Chondrocyte (in vitro differentiated cells): ENCODE results near the gene SRGAP1. TPM values are rescaled to one million over a fixed set of nuclear protein-coding genes. Genes with fewer than 3 reads are reported as not detected.

Experiments
- DNase-seq: peaks from one replicate; pipeline ENCODE4 v3.0.0; 2021; ENCODE audit warnings: mixed read lengths, low spot score
- H3K27ac Mint-ChIP-seq: one replicate; pipeline ENCODE4 v1.8.0; 2021; ENCODE audit warnings: mild to moderate bottlenecking, moderate library complexity, mixed read lengths; ENCODE audit not compliant: unreplicated experiment
- H3K27me3 Mint-ChIP-seq: 2 replicates; pipeline ENCODE4 v1.8.0; 2021; ENCODE audit warnings: low read depth, mixed read lengths
- H3K36me3 Mint-ChIP-seq: 2 replicates; pipeline ENCODE4 v1.8.0; 2021; ENCODE audit warnings: low read depth, mixed read lengths
- H3K4me1 Mint-ChIP-seq: 2 replicates; pipeline ENCODE4 v1.8.0; 2021; ENCODE audit warnings: low read depth, mild to moderate bottlenecking, mixed read lengths
- H3K4me3 Mint-ChIP-seq: one replicate; pipeline ENCODE4 v1.8.0; 2021; ENCODE audit warnings: mild to moderate bottlenecking, moderate library complexity, mixed read lengths; ENCODE audit not compliant: unreplicated experiment
- H3K9me3 Mint-ChIP-seq: 2 replicates; pipeline ENCODE4 v1.8.0; 2021; ENCODE audit warnings: low read depth, mixed read lengths
- total RNA-seq: library from RNA; stranded (reverse); gene quantifications from 3 replicates; pipeline ENCODE4 v1.2.1, GENCODE V29; 2021
- TF ChIP-seq, protein P1 (sequence below): fragments of 200-600 bp; sonication (generic); IDR thresholded peaks from 2 replicates; pipeline ENCODE4 v1.5.0; 2021; ENCODE audit warnings: antibody characterized with exemption, mild to moderate bottlenecking, moderate library complexity

SRGAP1 gene
- total RNA-seq, 1 donor from 2014 or later, result 13.2 TPM

DNA sequence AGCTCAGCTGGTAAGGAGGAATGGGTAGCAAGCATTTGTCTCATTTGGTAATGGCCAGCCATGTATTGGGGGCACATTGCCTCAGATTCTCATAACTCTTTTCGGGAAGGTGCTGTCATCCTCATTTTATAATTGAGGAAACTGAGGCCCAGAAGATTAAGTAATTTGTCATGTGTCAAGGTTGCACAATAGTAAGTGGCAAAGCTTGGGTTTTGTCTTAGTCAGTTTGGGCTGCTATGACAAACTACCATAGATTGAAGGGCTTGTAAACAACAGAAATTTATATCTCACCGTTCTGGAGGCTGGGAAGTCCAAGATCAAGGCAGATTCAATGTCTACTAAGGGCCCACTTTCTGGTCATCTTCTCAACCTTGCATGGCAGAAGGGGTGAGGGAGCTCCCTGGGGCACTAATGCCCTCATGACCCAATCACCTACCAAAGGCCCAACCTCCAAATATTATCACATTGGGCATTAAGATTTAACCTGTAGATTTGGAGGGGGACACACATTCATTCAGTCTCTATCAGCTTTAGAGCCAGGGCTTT, 99.6 kb downstream of the SRGAP1 start:
- no peaks in the 10 kb centered on the region for H3K9me3 Mint-ChIP-seq
- no peak overlapping the region for H3K27ac Mint-ChIP-seq
- H3K4me3 Mint-ChIP-seq, result no peak overlapping the region
- H3K4me1 Mint-ChIP-seq, result peaks cover 35% of the 10 kb centered on the region
- TF ChIP-seq, protein P1, sequence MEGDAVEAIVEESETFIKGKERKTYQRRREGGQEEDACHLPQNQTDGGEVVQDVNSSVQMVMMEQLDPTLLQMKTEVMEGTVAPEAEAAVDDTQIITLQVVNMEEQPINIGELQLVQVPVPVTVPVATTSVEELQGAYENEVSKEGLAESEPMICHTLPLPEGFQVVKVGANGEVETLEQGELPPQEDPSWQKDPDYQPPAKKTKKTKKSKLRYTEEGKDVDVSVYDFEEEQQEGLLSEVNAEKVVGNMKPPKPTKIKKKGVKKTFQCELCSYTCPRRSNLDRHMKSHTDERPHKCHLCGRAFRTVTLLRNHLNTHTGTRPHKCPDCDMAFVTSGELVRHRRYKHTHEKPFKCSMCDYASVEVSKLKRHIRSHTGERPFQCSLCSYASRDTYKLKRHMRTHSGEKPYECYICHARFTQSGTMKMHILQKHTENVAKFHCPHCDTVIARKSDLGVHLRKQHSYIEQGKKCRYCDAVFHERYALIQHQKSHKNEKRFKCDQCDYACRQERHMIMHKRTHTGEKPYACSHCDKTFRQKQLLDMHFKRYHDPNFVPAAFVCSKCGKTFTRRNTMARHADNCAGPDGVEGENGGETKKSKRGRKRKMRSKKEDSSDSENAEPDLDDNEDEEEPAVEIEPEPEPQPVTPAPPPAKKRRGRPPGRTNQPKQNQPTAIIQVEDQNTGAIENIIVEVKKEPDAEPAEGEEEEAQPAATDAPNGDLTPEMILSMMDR, result no peak
- no peaks in the 10 kb centered on the region for H3K27me3 Mint-ChIP-seq
- DNase-seq, result no peak
- H3K36me3 Mint-ChIP-seq, result no peaks in the 10 kb centered on the region

DNA sequence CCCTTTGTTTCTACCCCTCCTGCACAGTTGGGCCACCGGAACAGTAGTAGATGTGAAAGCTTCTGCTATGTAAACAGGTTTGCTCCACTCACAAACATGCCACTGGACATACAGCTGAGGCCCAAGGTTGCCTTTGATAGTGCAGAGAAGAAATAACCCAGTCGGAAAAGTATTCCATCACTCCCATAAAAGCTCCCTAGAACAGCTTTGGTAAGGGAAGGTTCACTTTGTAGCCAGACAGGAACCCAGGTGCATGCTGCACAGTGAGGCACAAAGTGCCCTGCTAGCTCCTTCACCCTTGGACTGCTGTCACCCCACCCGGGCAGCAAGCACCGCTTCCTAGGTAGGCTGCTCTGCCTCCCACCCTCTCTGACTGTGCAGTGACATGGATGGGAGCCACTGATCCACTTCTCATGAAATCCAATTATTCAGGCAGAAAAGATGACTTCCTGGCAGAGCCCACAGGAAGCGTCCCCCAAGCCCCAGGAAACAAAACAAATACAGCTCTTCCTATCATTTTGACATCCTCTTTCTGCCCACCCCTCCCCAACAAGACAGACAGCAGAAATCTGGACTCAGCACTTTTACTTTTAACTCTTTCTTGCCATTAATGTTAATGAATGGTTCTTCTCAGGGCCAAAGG, 100.2 kb downstream of the SRGAP1 start:
- TF ChIP-seq, protein P1, result no peak
- H3K4me1 Mint-ChIP-seq, result peaks cover 35% of the 10 kb centered on the region
- H3K27ac Mint-ChIP-seq, result no peak overlapping the region
- H3K36me3 Mint-ChIP-seq, result no peaks in the 10 kb centered on the region
- no peak overlapping the region for H3K4me3 Mint-ChIP-seq
- no peaks in the 10 kb centered on the region for H3K27me3 Mint-ChIP-seq
- no peak for DNase-seq
- H3K9me3 Mint-ChIP-seq, result no peaks in the 10 kb centered on the region

DNA sequence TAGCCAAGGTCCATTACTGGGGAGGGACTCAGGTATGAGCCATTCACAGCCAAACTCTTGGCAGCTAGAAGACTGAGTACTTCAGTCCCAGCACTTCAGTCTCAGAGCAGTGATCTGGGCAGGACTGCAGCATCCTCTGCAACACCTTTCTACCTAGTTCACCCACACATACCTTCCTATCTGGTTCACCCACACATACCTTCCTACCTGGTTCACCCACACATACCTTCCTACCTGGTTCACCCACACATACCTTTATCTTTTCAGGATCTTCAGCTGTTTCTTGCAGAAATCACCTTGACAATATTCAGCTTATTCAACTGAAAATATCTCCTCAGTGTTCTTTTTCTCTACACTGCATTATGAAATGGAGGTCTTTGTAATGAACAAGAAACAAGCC, 101.3 kb downstream of the SRGAP1 start:
- H3K36me3 Mint-ChIP-seq, result no peaks in the 10 kb centered on the region
- no peak for DNase-seq
- H3K27me3 Mint-ChIP-seq, result no peaks in the 10 kb centered on the region
- H3K27ac Mint-ChIP-seq, result no peak overlapping the region
- no peaks in the 10 kb centered on the region for H3K9me3 Mint-ChIP-seq
- no peak overlapping the region for H3K4me3 Mint-ChIP-seq
- TF ChIP-seq, protein P1, result no peak
- peaks cover 37% of the 10 kb centered on the region for H3K4me1 Mint-ChIP-seq

DNA sequence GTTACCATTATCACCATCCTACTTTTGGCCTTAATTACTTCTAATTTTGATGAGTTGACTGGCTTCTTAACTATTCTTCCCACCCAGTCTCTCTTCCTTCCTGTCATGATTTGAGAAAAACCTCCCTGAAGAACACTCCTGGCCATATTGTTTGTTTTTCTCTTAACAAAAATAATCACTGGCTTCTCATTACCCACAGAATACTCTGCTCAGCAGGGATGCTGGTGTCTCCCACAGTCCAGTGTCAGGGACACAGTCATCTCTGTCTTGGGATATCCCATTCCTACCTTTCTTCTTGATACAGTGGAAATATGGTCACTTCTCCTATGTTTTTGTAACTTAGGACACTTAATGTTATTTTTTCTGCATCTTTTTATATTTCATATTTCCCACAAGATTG, 103.7 kb downstream of the SRGAP1 start:
- Mint-ChIP-seq H3K4me1 (peaks cover 31% of the 10 kb centered on the region), H3K27ac (no peak overlapping the region)

DNA sequence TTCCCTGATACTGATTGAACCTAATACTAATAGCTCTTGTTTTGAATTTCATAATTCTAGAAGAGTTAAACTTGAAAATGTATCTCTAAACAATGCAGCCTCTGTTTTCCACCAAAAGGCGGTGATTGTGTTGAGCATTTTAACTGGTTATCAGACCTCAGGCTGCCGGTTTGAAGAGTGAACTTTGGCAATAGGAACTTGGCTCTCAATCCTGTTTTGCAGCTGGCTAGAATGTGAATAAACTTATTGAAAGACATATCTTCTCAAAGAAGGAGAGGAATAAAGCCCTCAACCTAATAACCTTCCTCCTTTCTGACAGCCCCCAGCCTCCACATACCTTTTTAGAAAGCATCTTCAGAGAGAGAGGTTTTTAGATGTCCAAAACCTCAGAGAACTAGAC, 105.4 kb downstream of the SRGAP1 start:
- Mint-ChIP-seq H3K27me3 (no peaks in the 10 kb centered on the region), H3K27ac (peak overlapping the region; percentile 17), H3K4me3 (no peak overlapping the region), H3K9me3 (no peaks in the 10 kb centered on the region), H3K4me1 (peaks cover 29% of the 10 kb centered on the region), H3K36me3 (peaks cover 1% of the 10 kb centered on the region)
- TF ChIP-seq, protein P1, result no peak
- no peak for DNase-seq

More for the DNA sequence above, 103.7 kb downstream of the SRGAP1 start:
- H3K4me3 Mint-ChIP-seq, result no peak overlapping the region
- TF ChIP-seq, protein P1, result no peak
- no peaks in the 10 kb centered on the region for H3K9me3 Mint-ChIP-seq
- DNase-seq, result no peak
- H3K36me3 Mint-ChIP-seq, result peaks cover 1% of the 10 kb centered on the region
- H3K27me3 Mint-ChIP-seq, result no peaks in the 10 kb centered on the region
